HG03060 (cell line): Measurements from ENCODE around the gene LRRFIP1.
"Not testable (repeated sequence)": the region's sequence is repeated elsewhere in the genome, so short reads cannot be mapped to it uniquely, and the experiment has no call there.

Experiments used
- ATAC-seq: cut with Tn5 transposase; IDR thresholded peaks from one replicate; pipeline ENCODE4 v1.9.1; 2021; ENCODE audit warnings: low read depth, moderate number of reproducible peaks; ENCODE audit not compliant: unreplicated experiment

The LRRFIP1 gene

DNA sequence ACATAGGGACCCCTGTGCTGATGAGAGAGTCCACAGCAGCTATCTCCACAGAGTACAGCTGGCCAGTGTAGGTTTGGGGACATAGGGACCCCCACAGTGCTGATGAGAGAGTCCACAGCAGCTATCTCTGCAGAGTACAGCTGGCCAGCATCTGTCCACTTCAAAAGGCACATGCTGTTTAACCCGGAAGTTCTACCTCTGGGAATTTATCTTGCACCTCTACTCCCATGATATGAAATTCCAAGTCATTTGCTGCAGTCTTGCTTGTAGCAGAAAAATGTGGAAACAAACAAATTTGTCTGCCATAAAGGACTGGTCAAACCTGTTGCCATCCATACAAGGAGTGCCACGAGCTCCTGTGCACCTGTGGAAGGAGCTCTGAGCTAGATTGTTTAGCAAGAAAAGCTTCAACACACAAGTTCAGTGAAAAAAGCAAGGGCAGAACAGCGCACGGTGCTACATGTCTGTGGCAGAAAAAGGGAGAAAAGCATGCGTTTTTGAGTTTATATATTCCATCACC lies 33.1 kb downstream of the LRRFIP1 start:
- no peak for ATAC-seq

- no peak for ATAC-seq
Measured at GRCh38 chr2:237661270-237661669, 33.9 kb downstream of the LRRFIP1 start.

DNA sequence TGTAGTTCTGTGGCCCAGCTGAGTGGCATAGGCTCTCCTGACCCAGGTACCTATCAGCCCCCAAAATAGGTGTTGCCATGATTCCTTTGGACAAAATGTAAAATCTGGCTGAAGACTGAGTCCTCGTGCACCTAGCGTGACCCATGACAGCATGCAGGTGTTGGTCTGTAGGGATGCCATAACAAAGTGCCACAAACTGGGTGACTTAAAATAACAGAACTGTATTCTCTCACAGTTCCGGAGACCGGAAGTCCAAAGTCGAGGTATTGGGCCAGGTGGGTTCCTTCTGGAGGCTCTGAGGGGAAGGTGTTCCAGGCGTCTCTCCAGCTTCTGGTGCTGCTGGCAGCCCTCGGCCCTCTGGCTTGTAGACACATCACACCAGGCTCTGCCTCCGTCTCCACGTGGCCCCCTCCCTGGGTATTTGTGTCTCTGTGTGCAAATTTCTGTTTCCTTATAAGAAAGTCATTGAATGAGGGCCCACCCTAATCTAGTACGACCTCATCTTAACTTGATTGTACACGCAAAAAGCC lies 34.5 kb downstream of the LRRFIP1 start:
- ATAC-seq: no peak

DNA sequence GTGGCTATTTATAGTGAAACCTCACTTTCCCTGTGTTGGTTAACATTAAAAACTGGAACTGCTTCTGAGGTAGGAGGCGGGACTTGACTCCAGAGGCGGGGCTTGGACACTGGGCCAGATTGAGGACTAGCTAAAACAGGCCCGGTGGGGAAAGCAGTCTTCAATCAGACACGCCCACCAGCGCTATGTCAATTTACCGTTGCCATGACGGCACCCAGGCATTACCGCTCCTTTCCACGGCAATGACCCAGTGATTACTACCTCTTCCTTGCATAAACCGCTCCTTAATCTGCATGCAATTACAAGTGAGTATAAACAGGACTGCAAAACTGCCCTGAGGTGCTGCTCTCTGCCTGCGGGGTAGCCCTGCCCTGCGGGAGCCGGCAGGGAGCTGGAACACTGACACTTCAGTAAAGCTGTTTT lies 35.3 kb downstream of the LRRFIP1 start:
- ATAC-seq: no peak

GRCh38 chr2:237663517-237664110 lies 36.2 kb downstream of the LRRFIP1 start:
- no peak for ATAC-seq

- no peak for ATAC-seq
Measured at GRCh38 chr2:237664151-237664550, 36.8 kb downstream of the LRRFIP1 start.

DNA sequence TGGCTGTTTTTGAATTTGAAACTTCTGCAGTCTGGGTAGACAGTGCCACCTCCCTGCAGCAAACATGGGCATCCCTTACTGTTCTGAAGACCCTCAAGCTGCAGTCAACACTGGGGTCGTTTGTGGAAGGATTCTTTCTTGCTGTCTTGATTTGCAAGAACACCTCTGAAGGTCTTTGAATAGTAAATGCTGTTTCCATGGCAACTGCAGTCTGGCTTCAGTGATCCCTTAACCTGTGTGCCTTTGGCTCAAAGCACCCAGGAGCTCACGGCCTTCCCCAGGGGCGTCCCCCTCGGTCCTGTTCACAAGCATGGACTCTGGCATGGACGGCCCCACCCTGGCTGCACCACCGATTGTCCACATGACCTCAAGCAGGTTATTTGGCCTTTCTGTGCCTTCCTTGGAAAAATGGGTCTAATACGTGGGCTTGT lies 38.3 kb downstream of the LRRFIP1 start:
- ATAC-seq: no peak

- ATAC-seq: no peak
Measured at GRCh38 chr2:237666606-237667005, 39.2 kb downstream of the LRRFIP1 start.

- ATAC-seq: not testable (repeated sequence)
Measured at GRCh38 chr2:237667050-237667576, 39.7 kb downstream of the LRRFIP1 start.

- no peak for ATAC-seq
Measured at GRCh38 chr2:237667893-237668292, 40.5 kb downstream of the LRRFIP1 start.

DNA sequence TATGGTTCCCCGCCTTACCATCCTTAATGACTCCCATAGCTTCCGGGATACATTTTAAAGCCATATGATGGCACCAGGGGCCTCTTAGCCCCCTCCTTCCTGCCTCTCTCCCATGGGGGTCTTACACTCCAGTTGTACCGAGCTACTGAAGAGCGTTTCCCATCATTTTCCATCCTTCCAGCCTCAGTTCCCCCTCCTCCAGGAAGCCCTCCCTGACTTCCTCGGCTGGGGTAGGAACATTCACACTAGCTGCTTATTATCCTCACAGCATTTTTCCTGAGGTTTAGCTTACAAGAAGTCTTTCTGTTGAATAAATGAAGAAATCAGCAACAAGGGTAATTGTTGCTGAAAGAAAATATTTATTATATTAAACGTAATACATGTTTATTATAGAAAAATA lies 41.1 kb downstream of the LRRFIP1 start:
- no peak for ATAC-seq

DNA sequence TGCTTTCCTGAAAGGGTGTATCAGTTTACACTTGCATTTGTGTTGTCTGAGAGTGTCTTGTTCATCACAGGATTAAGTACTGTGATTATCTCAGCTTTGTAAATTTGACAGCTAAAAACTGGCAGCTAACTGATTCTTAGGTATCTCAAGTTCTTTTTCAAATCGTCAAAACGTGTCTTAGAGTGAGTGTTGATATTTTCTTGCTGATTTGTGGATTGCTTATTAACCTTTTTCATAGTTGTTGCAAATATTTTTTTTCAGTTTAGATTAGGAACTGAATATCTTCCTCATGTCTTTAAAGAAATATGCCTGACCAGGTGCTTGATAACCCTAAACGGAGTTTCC lies 41.9 kb downstream of the LRRFIP1 start:
- ATAC-seq: no peak

GRCh38 chr2:237669628-237670392 lies 42.4 kb downstream of the LRRFIP1 start:
- ATAC-seq: no peak

DNA sequence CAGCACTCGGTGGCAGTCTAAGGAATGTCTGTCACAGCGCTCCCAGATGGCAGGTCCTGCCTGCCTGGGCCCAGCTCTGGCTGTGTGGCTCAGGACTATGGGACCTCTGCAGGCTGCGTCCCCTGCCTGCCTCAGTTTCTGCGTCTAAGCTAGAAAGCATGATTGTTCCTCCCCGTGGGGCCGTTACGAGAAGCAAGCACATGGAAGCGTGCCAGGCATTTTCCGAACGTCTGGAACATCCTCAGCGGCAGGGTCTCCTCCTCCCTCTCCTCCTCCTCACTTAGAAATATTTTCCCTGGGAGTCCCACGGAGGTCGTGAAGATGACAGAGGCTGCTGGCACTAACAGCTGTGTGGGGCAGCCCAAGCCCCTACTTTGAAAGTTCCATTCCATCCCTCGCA lies 43.3 kb downstream of the LRRFIP1 start:
- ATAC-seq: no peak

DNA sequence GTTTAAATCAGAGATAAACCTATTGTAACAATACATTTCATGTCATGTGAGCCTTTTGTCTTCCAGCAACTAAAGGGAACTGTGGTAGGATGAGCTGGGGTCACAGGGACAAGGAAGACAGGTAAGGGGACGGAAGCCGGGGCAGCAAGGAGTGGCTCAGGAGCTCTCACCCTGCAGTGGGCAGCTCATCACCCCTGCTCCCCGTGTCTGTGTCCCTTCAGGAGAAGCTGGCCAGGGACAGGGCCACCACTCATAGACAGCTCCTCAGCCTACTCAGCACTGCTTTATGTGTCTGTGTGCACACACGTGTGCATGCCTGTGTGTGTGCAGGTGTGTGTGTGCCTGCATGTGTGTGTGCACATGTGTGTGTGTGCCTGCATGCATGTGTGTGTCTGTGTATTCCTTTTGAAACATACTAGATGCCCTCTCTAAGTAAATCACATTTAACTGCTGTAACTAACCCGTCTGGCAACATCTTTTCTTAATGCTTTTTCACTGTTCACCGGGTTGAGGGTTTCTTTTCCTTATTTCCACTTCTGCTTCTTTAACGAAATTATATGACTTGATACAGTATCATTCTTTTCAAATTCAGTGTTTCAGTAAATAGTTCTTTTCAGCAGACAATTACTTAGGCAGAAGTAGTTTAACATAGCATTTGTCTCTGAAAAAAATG lies 44.2 kb downstream of the LRRFIP1 start:
- ATAC-seq: no peak

DNA sequence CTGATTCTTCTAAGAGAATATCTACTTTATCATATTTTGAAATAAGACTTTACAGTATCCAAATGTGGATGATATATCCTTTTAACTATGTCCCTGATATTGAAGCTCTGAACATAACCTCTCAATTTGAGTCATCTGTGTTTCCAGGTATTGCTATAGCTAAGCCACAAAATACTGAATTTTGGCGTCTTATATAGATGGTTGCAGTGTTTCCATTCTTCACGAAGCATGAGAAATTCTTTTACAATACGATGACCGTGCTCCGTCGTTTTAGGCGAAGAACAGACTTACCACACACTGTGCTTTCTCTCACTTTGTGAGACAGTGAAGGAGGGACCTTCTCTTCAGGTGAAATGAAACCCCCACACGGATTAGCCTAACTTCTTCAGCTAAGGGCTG lies 45.3 kb downstream of the LRRFIP1 start:
- no peak for ATAC-seq

- ATAC-seq: no peak
Measured at GRCh38 chr2:237673130-237674001, 46.0 kb downstream of the LRRFIP1 start.

GRCh38 chr2:237674731-237675276 lies 47.4 kb downstream of the LRRFIP1 start:
- peak; percentile 72 for ATAC-seq

DNA sequence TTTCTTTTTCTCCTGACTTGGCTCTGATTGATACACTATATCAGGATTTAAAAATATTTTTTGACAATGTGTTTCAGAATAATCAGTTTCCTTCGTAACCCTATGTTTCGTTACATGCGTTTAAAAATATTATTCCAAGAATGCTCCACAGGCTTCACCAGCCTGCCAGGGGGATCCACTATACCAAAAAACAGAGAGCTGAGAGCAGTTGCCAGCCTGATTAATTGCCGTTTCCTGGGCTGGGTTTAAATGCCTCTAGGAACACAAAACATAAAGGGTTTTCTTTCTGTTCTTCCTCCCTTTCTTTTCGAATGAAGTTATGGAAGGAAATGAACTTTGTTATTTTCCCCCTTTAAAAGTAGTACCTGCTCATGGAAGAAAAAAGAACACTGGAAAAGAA lies 47.9 kb downstream of the LRRFIP1 start:
- no peak for ATAC-seq
